Activated T-cell treated with anti-CD3 and anti-CD28 coated beads, Interleukin-2, amount 50 U/mL, for 72 hours (primary cell): ENCODE measurements around the gene TMEM45B. TPM values are rescaled to one million over a fixed set of nuclear protein-coding genes. Genes with fewer than 3 reads are reported as not detected.
A peak's percentile ranks its signal among the peaks of the same experiment; 100 is the strongest.
"Not testable (repeated sequence)": the region's sequence is repeated elsewhere in the genome, so short reads cannot be mapped to it uniquely, and the experiment has no call there.

Source experiments
- ATAC-seq, 2 donors: fragments of 150-1000 bp; cut with Tn5 transposase; replicated peaks in 1 of 2; 2 replicates each; pipeline ENCODE4 v1.10.0; 2021; ENCODE audit warnings: moderate library complexity in 2 of 2, mild to moderate bottlenecking in 1 of 2
- DNase-seq, 2 donors: peaks; one replicate each; pipeline ENCODE4 v3.0.0; 2021 to 2022; ENCODE audit warnings: mixed read lengths in 1 of 2
- H3K27ac Mint-ChIP-seq: one replicate; pipeline ENCODE4 v1.8.0; 2022; ENCODE audit warnings: mild to moderate bottlenecking, moderate library complexity, mixed read lengths
- H3K27me3 Mint-ChIP-seq: one replicate; pipeline ENCODE4 v1.8.0; 2022; ENCODE audit warnings: low read depth, mixed read lengths
- H3K36me3 Mint-ChIP-seq, 2 donors: one replicate each; pipeline ENCODE4 v1.8.0; 2022; ENCODE audit warnings: mixed read lengths in 2 of 2, mild to moderate bottlenecking in 1 of 2; ENCODE audit not compliant: insufficient read depth in 2 of 2
- H3K4me1 Mint-ChIP-seq: one replicate; pipeline ENCODE4 v1.8.0; 2022; ENCODE audit warnings: low read depth, mixed read lengths
- H3K4me3 Mint-ChIP-seq, 2 donors: one replicate each; pipeline ENCODE4 v1.8.0; 2022; ENCODE audit warnings: mild to moderate bottlenecking in 2 of 2, mixed read lengths in 2 of 2, moderate library complexity in 2 of 2
- H3K9me3 Mint-ChIP-seq, 2 donors: one replicate each; pipeline ENCODE4 v1.8.0; 2022; ENCODE audit warnings: mixed read lengths in 2 of 2
- total RNA-seq, 2 donors: library from RNA; stranded (reverse); gene quantifications; one replicate each; pipeline ENCODE4 v1.2.3, GENCODE V29; 2022

TMEM45B gene
- total RNA-seq, result 1 to 10 TPM; 2.5 to 3.3 TPM

DNA sequence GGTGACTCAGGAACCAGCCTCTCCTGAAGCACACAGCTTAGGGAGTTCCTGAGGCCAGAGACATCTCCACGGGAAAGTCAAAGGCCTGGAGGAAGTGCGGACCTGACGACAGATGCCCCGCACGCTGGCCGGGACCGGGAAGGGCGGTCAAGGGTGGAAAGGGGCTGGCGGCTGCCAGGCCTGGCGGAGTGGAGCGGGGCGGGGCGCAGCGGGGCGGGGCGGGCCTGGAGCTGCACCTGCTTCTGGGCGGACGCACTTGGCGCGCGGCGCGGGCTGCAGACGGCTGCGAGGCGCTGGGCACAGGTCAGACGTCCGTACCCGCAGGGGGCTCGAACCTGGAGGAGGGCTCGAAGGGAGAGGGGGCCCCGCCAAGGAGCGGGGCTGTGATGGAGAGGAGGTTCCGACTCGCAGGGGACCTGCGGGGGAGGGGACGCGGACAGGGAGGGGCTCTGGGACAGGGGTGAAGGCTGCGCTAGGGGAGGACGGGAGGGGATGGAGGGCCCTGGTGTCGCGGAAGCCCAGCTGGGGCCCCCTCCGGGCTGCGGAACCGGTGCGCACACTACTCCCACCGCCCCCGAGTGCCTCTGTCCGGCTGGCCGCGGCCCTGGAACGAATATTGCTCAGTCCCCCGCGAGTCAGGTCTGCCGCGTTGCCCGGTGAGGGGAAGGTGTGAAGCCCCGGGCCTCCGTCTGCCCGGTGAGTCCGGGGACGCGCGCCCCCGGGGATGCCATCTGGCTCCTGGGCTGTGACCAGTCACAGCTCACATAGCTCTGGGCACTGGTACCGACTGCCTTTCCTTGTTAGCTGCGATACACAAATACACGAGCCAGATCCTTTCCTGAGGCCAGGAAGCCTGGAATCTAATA, at the start of gene TMEM45B:
Gene TMEM45B, plus strand, starts transcription at position 253 of the 866 bp plus-strand sequence. CDS start 36,635 bp downstream, outside the sequence.
- H3K27me3 Mint-ChIP-seq, result peaks cover 21% of the 10 kb centered on the region
- H3K36me3 Mint-ChIP-seq, result peaks cover 0 to 3% of the 10 kb centered on the region in 2 donors
- peaks cover 0 to 2% of the 10 kb centered on the region in 2 donors for H3K9me3 Mint-ChIP-seq
- DNase-seq (peak; percentile 16 to 38), ATAC-seq (peak; percentile 62 to 75)
- H3K4me1 Mint-ChIP-seq, result peaks cover 14% of the 10 kb centered on the region
- H3K27ac Mint-ChIP-seq, result peak within 1 kb of the TSS; percentile 73
- H3K4me3 Mint-ChIP-seq, result peak within 1 kb of the TSS; percentile 86 to 89

DNA sequence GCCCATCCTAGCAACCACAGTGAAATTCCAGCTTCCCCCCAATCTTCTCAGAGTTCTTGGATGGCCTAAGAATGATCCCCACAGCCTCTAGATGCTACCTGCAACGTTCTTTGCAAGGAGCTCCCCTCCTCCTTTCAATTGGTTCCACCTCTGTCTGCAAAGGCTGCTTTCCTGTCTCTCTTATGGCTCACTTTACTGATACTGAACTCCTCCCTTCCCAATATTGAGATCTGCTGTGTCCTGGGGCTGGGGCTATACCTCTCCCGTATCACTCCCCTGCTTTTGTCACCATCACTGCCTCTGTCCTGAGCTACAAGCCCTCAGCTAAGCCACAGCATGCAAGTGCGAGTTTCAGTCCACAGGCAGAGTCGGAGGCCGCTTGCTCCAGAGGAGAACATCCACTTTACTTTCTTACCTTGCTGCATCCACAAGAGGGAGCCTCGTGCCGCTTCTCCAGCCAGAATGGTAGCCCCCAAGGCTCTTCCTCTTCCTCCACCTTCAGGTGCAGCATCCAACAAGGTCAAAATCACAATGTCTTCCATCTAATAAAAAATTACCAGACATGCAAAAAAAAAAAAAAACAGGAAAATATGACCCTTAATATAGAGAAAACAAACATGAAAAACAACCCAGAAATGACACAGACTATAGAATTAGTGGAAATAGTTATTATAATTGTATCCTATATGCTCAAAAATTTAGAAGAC, 48.6 kb upstream of the TMEM45B start:
- Mint-ChIP-seq H3K9me3 (peaks cover 0 to 7% of the 10 kb centered on the region in 2 donors), H3K36me3 (peaks cover 0 to 2% of the 10 kb centered on the region in 2 donors), H3K27me3 (no peaks in the 10 kb centered on the region), H3K4me1 (peaks cover 4% of the 10 kb centered on the region), H3K4me3 (no peak overlapping the region), H3K27ac (no peak overlapping the region)
- DNase-seq, result peak; percentile 12
- no peak for ATAC-seq

DNA sequence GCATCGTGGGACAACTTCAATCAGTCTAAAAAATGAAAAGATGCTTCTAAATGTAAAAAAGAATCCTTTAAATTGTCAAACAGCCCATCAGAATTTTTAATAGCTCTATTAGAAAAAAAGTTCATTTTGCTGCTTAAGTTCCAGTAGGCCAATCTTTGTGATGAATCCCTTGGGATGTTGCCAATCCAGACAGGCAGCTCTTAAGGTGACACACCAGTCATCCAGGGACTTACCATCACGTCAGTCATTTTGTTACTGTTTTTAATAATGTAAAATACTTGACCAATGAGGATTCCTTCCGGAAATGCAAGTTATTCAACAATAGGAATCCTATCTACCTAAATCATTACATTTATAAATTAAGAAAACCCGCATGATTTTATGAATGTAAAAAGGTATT, 47.8 kb upstream of the TMEM45B start:
- Mint-ChIP-seq H3K27ac (no peak overlapping the region), H3K27me3 (no peaks in the 10 kb centered on the region), H3K4me3 (no peak overlapping the region), H3K36me3 (peaks cover 0 to 2% of the 10 kb centered on the region in 2 donors), H3K4me1 (peaks cover 4% of the 10 kb centered on the region), H3K9me3 (peaks cover 0 to 7% of the 10 kb centered on the region in 2 donors)
- no peak for ATAC-seq
- no peak for DNase-seq

DNA sequence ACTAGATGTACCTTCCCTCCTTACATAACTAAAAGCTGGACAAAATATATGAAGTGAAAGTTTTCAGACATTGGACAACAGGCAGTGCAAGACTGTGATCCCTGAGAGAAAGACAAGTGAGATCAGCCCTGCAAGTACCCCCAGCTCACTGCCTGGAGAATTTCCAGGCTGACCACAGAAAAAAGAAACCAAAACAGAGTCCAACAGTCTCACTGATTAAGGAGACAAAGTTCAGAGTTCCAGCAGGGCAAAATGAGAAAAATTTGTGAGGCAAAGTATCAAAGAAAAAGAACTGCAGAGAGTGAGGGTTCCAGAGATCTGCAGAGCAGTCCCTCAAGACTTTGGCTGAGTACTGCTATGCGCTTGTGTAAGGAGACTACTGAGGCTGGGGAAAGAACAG, 47.3 kb upstream of the TMEM45B start:
- Mint-ChIP-seq H3K27me3 (no peaks in the 10 kb centered on the region), H3K9me3 (peaks cover 0 to 7% of the 10 kb centered on the region in 2 donors), H3K4me1 (peaks cover 4% of the 10 kb centered on the region), H3K36me3 (peaks cover 0 to 2% of the 10 kb centered on the region in 2 donors), H3K27ac (no peak overlapping the region), H3K4me3 (no peak overlapping the region)
- no peak for ATAC-seq
- DNase-seq, result no peak

DNA sequence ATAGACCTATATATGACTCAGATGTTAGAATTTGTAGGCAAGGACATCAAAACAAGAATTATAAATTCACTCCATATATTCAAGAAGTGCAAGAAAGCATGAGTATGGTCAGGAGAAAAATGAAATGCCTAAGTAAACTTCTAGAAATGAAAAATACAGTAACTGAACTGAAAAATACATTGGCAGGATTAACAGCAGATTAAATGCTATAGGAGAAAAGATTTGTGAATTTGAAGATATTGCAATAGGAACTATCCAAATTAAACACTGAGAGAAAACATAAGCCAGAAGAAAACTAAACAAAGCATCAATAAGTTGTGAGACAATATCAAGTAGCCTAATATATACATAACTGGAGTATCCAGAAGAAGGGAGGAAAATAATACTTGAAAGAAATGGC, 46.6 kb upstream of the TMEM45B start:
- no peak for DNase-seq
- Mint-ChIP-seq H3K27ac (no peak overlapping the region), H3K27me3 (no peaks in the 10 kb centered on the region), H3K36me3 (peaks cover 0 to 2% of the 10 kb centered on the region in 2 donors), H3K4me3 (no peak overlapping the region), H3K4me1 (peaks cover 4% of the 10 kb centered on the region), H3K9me3 (peaks cover 0 to 7% of the 10 kb centered on the region in 2 donors)
- no peak for ATAC-seq

DNA sequence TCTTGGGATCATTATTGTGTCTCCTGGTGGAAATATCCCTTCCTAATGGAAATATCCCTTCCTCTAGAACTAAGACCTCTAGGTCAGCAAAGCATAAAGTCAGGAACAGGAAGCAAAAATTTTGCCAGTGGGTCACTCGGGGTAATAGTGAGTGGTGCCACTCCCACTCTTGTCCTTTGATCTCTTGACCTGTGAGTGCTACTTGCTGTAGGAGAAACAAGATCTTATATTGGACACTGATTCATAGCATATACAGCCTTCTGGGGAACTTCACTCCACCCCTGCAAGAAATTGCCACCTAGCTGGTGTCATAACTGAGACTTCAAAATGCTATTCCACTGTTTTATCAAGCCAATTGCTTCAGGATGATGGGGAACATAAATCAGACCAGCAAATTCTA, 44.7 kb upstream of the TMEM45B start:
- peaks cover 4% of the 10 kb centered on the region for H3K4me1 Mint-ChIP-seq
- H3K27ac Mint-ChIP-seq, result no peak overlapping the region
- no peak for DNase-seq
- no peak overlapping the region for H3K4me3 Mint-ChIP-seq
- H3K9me3 Mint-ChIP-seq, result peaks cover 0 to 7% of the 10 kb centered on the region in 2 donors
- ATAC-seq, result no peak
- H3K27me3 Mint-ChIP-seq, result no peaks in the 10 kb centered on the region
- H3K36me3 Mint-ChIP-seq, result peaks cover 0 to 2% of the 10 kb centered on the region in 2 donors

DNA sequence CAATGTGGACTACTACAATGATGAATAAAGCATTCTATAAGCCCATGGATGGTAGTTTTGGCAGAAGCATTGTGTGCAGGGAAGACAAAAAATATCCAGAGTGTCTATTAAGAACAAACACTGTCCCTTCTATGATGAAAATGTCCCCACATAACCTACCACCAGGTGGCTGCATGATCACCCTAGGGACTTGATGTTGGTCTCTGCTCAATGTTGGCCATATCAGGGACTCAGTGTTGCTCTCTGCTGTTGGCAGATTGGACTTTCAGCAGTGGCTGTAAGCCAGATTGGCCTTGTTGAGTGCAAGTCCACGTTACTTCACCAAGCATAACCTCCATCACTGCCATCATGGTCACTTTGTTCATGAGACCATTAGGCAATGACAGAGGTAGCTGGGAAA, 44.2 kb upstream of the TMEM45B start:
- not testable (repeated sequence) for H3K27me3 Mint-ChIP-seq, H3K9me3 Mint-ChIP-seq, H3K4me1 Mint-ChIP-seq, H3K36me3 Mint-ChIP-seq, H3K4me3 Mint-ChIP-seq, H3K27ac Mint-ChIP-seq, DNase-seq, ATAC-seq

DNA sequence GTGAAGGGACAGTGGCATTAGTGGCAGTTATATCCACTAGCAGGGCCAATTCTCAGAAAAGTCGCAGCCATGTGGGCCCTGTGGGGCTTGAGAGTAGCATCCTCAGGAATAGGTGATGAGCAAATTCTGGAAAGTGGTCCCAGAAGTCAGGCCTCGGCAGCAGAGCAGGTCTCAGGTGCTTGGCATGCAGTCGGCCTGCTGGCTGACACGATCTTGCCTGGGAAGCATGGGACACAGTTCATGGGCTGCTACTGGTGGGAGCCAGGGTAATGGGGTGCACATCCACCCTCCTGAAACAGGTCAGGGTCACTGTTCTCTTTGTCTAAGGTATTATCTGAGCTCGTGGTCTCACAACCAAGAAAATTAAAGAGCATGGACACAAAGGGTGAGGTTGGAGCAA, 36.8 kb upstream of the TMEM45B start:
- no peaks in the 10 kb centered on the region for H3K9me3 Mint-ChIP-seq
- no peak overlapping the region for H3K27ac Mint-ChIP-seq
- no peaks in the 10 kb centered on the region for H3K4me1 Mint-ChIP-seq
- no peaks in the 10 kb centered on the region for H3K36me3 Mint-ChIP-seq
- H3K4me3 Mint-ChIP-seq, result no peak overlapping the region
- no peak for DNase-seq
- ATAC-seq, result no peak
- H3K27me3 Mint-ChIP-seq, result no peaks in the 10 kb centered on the region

DNA sequence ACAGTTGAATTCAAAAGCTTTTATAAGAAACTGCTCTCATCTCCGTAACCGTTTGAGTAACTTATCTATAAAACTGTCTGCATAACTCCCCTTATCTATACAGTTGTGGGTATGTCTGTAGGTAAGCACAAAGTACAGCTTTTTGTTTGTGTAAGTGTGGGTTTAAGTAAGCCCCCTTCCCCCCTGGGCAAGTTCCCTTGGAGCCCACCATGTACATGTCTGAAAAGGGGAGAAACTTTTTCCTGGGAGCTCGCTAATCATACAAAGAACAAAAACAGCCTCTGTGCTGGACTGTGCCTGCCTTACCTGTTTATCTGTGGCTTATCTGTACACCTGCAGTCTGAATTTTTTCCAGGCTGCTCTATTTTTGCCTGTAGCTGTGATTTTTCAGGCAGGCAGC, 36.3 kb upstream of the TMEM45B start:
- DNase-seq, result no peak
- Mint-ChIP-seq H3K4me1 (no peaks in the 10 kb centered on the region), H3K9me3 (no peaks in the 10 kb centered on the region), H3K27ac (no peak overlapping the region), H3K4me3 (no peak overlapping the region), H3K27me3 (no peaks in the 10 kb centered on the region), H3K36me3 (no peaks in the 10 kb centered on the region)
- ATAC-seq, result no peak

DNA sequence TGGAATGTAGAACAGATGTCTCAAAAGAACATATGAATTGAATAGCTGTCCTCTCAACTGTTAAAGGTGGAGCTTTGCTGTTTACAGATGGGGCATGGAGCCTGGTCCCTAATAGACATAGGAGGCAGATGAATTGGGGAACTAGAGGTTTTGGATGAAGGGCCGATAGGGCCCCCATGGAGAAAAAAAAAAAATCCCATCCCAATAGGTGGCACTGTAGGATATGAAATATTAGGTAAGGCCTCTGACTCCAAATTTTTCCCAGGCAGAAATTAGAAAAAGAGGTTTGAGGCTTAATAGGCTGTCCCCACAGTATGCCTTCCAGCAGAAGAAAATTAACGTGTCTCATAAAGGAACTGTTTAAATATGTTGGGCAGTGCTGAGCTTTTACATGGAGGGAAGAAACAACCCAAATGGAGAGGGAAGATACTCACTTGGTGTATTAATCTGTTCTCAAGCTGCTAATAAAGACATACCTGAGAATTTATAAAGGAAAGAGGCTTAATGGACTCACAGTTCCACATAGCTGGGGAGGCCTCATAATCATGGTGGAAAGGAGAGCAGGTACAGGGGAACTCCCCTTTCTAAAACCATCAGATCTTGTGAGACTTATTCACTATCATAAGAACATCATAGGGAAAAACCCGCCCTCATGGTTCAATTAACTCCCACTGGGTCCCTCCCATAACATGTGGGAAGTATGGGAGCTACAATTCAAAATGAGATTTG, 30.1 kb upstream of the TMEM45B start:
- ATAC-seq, result no peak
- peaks cover 9% of the 10 kb centered on the region for H3K4me1 Mint-ChIP-seq
- no peak overlapping the region for H3K4me3 Mint-ChIP-seq
- H3K9me3 Mint-ChIP-seq, result no peaks in the 10 kb centered on the region
- H3K27ac Mint-ChIP-seq, result no peak overlapping the region
- H3K36me3 Mint-ChIP-seq, result no peaks in the 10 kb centered on the region
- H3K27me3 Mint-ChIP-seq, result no peaks in the 10 kb centered on the region
- DNase-seq, result no peak

DNA sequence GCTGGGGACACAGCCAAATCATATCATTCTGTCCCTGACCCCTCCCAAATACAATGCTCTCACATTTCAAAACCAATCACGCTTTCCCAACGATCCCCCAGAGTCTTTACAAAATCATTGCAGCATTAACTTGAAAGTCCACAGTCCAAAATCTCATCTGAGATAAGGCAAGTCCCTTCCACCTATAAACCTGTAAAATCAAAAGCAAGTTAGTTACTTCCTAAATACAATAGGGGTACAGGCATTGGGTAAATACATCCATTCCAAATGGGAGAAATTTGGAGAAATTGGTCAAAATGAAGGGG, 29.6 kb upstream of the TMEM45B start:
- ATAC-seq, H3K9me3 Mint-ChIP-seq, H3K27ac Mint-ChIP-seq, H3K4me3 Mint-ChIP-seq, H3K36me3 Mint-ChIP-seq, H3K4me1 Mint-ChIP-seq, DNase-seq, H3K27me3 Mint-ChIP-seq: not testable (repeated sequence)

DNA sequence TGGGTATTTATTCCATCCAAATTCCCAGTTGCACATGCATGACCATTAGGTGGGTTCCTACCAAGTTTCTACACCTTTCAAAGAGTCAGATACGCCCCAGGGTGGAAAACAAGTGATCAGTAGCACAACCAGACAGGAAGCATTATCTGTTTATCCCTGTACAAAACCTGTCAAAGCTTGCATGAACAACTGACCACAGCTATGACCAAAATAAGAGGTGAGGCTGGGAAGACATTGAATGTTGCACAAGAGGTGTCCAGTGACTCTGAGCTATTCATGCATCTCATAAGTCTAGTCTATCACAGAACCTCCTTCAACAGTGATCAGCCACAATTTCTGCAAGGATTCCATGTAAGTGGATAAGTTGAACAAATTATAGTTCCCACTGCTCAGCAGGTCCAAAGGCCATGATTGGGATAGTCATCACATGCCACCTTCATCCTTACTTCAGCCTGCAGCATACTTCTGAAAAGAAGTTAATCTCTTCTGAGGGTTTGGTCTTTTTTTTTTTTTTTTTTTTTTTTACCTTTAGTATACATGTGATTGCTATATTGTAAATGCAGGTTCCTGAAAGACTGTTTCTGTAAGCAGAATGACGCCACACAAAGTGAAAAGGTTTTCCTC, 28.0 kb upstream of the TMEM45B start:
- H3K27ac Mint-ChIP-seq, result no peak overlapping the region
- no peak for ATAC-seq
- H3K9me3 Mint-ChIP-seq, result no peaks in the 10 kb centered on the region
- no peak for DNase-seq
- H3K4me3 Mint-ChIP-seq, result no peak overlapping the region
- peaks cover 10% of the 10 kb centered on the region for H3K4me1 Mint-ChIP-seq
- H3K27me3 Mint-ChIP-seq, result no peaks in the 10 kb centered on the region
- H3K36me3 Mint-ChIP-seq, result no peaks in the 10 kb centered on the region

DNA sequence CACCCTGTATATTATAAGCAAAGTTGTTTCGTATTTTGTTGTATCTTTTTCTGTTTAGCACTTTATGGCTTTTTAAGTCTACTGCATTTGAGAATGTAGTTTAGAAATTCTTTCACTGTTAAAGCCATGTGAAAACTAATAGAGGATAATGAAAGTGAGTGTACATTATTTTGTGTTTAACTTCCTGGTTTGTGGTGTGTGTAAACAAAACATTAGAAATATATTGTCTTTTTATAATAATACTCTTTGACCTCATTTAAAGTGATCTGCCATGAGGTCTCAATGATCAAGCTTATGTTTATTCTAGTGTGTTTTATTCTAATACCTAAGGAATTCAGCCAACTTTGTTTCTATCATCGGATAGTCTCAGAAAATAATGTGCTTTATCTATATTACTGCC, 27.4 kb upstream of the TMEM45B start:
- ATAC-seq (no peak), DNase-seq (no peak)
- no peak overlapping the region for H3K27ac Mint-ChIP-seq
- no peaks in the 10 kb centered on the region for H3K27me3 Mint-ChIP-seq
- no peaks in the 10 kb centered on the region for H3K9me3 Mint-ChIP-seq
- H3K4me3 Mint-ChIP-seq, result no peak overlapping the region
- peaks cover 10% of the 10 kb centered on the region for H3K4me1 Mint-ChIP-seq
- no peaks in the 10 kb centered on the region for H3K36me3 Mint-ChIP-seq
